OCI-LY7 (cell line): ENCODE measurements around the gene PIGM. TPM values are rescaled to one million over a fixed set of nuclear protein-coding genes. Genes with fewer than 3 reads are reported as not detected.

ENCODE experiments used
- BruUV-seq: library from RNA; stranded (reverse); fragments of 400-500 nt; replicated peaks from 2 replicates; lab custom pipeline; 2021; lab: Mats Ljungman, UMichigan
- CTCF ChIA-PET: fragments of 300-600 bp; sonication (Branson Sonifier 250); formaldehyde crosslinking; loops from one replicate; lab custom pipeline; 2022; ENCODE audit warnings: antibody characterized with exemption; ENCODE audit not compliant: unreplicated experiment; lab: Charles Lee
- POLR2A ChIA-PET: fragments of 300-600 bp; sonication (Branson Sonifier 250); formaldehyde crosslinking; loops from one replicate; lab custom pipeline; 2022; ENCODE audit warnings: antibody characterized with exemption; lab: Charles Lee
- DNase-seq: peaks from one replicate; pipeline ENCODE4 v3.0.0-alpha.2; 2015; ENCODE audit warnings: low spot score
- H2AFZ ChIP-seq: fragments of 200-600 bp; sonication (generic), shearing (Covaris generic); 2 replicates; pipeline ENCODE4 v1.6.1; 2014; ENCODE audit warnings: mild to moderate bottlenecking, antibody characterized with exemption, low read length, moderate library complexity
- H3K27ac ChIP-seq: fragments of 200-600 bp; sonication (generic); 2 replicates; pipeline ENCODE4 v1.5.1; 2014; ENCODE audit warnings: mixed run types, low read depth, mild to moderate bottlenecking, moderate library complexity, low read length, inconsistent platforms; ENCODE audit not compliant: poor library complexity, severe bottlenecking
- H3K36me3 ChIP-seq: fragments of 200-600 bp; sonication (generic); 2 replicates; pipeline ENCODE4 v1.6.1; 2014; ENCODE audit warnings: mild to moderate bottlenecking, antibody characterized with exemption, low read length, moderate library complexity, mixed read lengths; ENCODE audit not compliant: insufficient read depth
- H3K4me1 ChIP-seq: fragments of 200-600 bp; sonication (generic); 2 replicates; pipeline ENCODE4 v1.5.1; 2014; ENCODE audit warnings: mild to moderate bottlenecking, low read length; ENCODE audit not compliant: insufficient read depth, poor library complexity, severe bottlenecking
- H3K4me2 ChIP-seq: fragments of 200-600 bp; sonication (generic); 2 replicates; pipeline ENCODE4 v1.6.1; 2014; ENCODE audit warnings: mild to moderate bottlenecking, low read length
- H3K4me3 ChIP-seq: fragments of 200-600 bp; sonication (generic); 2 replicates; pipeline ENCODE4 v1.5.1; 2014; ENCODE audit warnings: mild to moderate bottlenecking, low read depth, low read length; ENCODE audit not compliant: poor library complexity, severe bottlenecking
- H3K79me2 ChIP-seq: fragments of 200-600 bp; sonication (generic); 2 replicates; pipeline ENCODE4 v1.6.1; 2016; ENCODE audit warnings: low read depth, mild to moderate bottlenecking, low read length, moderate library complexity, mixed read lengths; ENCODE audit not compliant: insufficient read depth
- H3K9me2 ChIP-seq: fragments of 200-600 bp; sonication (generic); 2 replicates; pipeline ENCODE4 v1.6.1; 2016; ENCODE audit warnings: mild to moderate bottlenecking, low read length, mixed read lengths; ENCODE audit not compliant: insufficient read depth
- H3K9me3 ChIP-seq: fragments of 200-600 bp; sonication (generic); 2 replicates; pipeline ENCODE4 v1.6.1; 2014; ENCODE audit warnings: mild to moderate bottlenecking, mixed run types, low read length, mixed read lengths
- H4K20me1 ChIP-seq: fragments of 200-600 bp; sonication (generic); 2 replicates; pipeline ENCODE4 v1.6.1; 2014; ENCODE audit warnings: mild to moderate bottlenecking, antibody characterized with exemption, low read length, moderate library complexity, mixed read lengths; ENCODE audit not compliant: insufficient read depth
- EZH2phosphoT487 ChIP-seq: fragments of 200-600 bp; sonication (generic); IDR thresholded peaks from 2 replicates; pipeline ENCODE4 v1.6.1; 2018; ENCODE audit warnings: low read depth, borderline replicate concordance, mild to moderate bottlenecking, mixed run types, antibody characterized with exemption, low read length, moderate library complexity, mixed read lengths
- intact Hi-C: fragments of 100-400 bp; cut with micrococcal nuclease; formaldehyde crosslinking; loops from one replicate; pipeline ENCODE4 v1.10.0; 2022; ENCODE audit not compliant: unreplicated experiment
- total RNA-seq, 2 experiments: library from RNA; depleted of rRNA in 1 of 2; stranded (reverse); fragments of >200 nt in 1 of 2; shearing (Covaris generic) in 1 of 2; gene quantifications; 2 replicates each; pipeline ENCODE4 v1.2.3, GENCODE V29; 2014 to 2022
- TF ChIP-seq, protein P1 (sequence below): fragments of 200-600 bp; sonication (generic); conservative IDR thresholded peaks from 2 replicates; pipeline ENCODE4 v1.5.1; 2014; ENCODE audit warnings: mild to moderate bottlenecking, antibody characterized with exemption, low read length, moderate library complexity, mixed read lengths

PIGM gene
- total RNA-seq, 2 experiments from 2014 or later = 4.2 to 5.1 TPM

DNA sequence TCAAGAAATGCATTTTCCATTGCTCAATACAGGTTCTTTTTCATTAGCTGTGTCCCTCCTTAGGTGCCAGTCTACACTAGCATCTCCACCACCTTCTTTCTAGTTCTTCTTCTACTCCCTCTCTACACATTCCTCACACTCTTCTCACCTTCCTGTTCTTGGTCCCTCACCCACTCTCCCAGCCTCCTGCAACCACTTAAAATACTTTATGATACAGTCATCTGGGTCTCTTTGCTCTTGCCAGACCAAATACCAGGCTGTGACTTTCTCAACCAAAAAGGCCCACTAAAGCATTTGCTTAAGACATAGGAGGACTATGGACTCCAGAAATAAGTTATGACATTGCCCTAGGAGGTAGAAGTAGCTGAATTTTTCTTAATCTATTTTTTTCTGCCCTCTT, 35.1 kb downstream of the PIGM start:
- Histone ChIP-seq H3K4me2 (no peak overlapping the region), H3K36me3 (no peaks in the 10 kb centered on the region), H4K20me1 (no peaks in the 10 kb centered on the region), H3K9me2 (no peaks in the 10 kb centered on the region), H2AFZ (no peak overlapping the region), H3K4me1 (no peaks in the 10 kb centered on the region), H3K27ac (no peak overlapping the region), H3K79me2 (no peaks in the 10 kb centered on the region), H3K4me3 (no peak overlapping the region), H3K9me3 (no peaks in the 10 kb centered on the region)
- no peak for DNase-seq
- TF ChIP-seq, protein P1, sequence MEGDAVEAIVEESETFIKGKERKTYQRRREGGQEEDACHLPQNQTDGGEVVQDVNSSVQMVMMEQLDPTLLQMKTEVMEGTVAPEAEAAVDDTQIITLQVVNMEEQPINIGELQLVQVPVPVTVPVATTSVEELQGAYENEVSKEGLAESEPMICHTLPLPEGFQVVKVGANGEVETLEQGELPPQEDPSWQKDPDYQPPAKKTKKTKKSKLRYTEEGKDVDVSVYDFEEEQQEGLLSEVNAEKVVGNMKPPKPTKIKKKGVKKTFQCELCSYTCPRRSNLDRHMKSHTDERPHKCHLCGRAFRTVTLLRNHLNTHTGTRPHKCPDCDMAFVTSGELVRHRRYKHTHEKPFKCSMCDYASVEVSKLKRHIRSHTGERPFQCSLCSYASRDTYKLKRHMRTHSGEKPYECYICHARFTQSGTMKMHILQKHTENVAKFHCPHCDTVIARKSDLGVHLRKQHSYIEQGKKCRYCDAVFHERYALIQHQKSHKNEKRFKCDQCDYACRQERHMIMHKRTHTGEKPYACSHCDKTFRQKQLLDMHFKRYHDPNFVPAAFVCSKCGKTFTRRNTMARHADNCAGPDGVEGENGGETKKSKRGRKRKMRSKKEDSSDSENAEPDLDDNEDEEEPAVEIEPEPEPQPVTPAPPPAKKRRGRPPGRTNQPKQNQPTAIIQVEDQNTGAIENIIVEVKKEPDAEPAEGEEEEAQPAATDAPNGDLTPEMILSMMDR = no peak
- no peak for TF ChIP-seq EZH2phosphoT487
- ChIA-PET POLR2A (no interaction called here), CTCF (no interaction called here)
- intact Hi-C loops = no loop called here
- no TSS peak for BruUV-seq

DNA sequence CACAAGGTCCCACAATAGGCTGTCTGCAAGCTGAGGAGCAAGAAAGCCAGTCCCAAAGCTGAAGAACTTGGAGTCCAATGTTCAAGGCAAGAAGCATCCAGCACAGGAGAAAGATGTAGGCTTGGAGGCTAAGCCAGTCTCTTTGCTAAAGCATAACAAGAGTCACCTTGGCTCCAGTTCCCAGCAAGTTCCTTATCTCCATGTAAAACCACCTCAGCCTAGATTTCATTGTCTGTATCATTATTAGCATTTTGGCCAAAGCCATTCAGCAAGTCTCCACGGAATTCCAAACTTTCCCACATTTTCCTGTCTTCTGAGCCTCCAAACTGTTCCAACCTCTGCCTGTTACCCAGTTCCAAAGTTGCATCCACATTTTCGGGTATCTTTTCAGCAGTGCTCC, 36.9 kb downstream of the PIGM start:
- Histone ChIP-seq H3K79me2 (no peaks in the 10 kb centered on the region), H3K4me3 (no peak overlapping the region), H3K4me2 (no peak overlapping the region), H3K27ac (no peak overlapping the region), H4K20me1 (no peaks in the 10 kb centered on the region), H3K9me2 (no peaks in the 10 kb centered on the region), H3K9me3 (no peaks in the 10 kb centered on the region), H3K4me1 (no peaks in the 10 kb centered on the region), H3K36me3 (no peaks in the 10 kb centered on the region), H2AFZ (no peak overlapping the region)
- ChIA-PET CTCF (no interaction called here), POLR2A (no interaction called here)
- intact Hi-C loops = no loop called here
- no peak for TF ChIP-seq EZH2phosphoT487
- TF ChIP-seq, protein P1 = no peak
- no TSS peak for BruUV-seq
- DNase-seq = no peak

DNA sequence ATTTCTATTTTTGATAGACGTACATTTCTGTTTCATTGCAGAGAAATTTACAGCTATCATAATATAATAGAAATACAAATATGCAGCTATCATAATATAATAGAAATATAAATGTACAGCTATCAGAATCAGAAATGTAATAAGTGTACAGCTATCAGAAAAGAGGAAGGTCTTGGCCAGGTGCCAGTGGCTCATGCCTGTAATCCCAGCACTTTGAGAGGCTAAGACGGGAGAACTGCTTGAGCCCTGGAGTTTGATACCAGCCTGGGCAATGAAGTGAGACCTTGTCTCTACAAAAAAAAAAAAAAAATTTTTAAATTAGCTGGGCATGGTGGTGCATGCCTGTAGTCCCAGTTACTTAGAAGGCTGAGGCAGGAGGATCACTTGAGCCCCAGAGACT, 37.9 kb downstream of the PIGM start:
- POLR2A ChIA-PET = interaction anchor here (0.8 kb wide), 1 partner anchor 12 kb away, joined by 3 read pairs; no protein-coding TSS in a partner anchor
- Histone ChIP-seq H3K9me2 (no peaks in the 10 kb centered on the region), H3K79me2 (no peaks in the 10 kb centered on the region), H3K4me2 (no peak overlapping the region), H2AFZ (no peak overlapping the region), H3K36me3 (no peaks in the 10 kb centered on the region), H4K20me1 (no peaks in the 10 kb centered on the region), H3K27ac (no peak overlapping the region), H3K4me3 (no peak overlapping the region), H3K4me1 (no peaks in the 10 kb centered on the region), H3K9me3 (no peaks in the 10 kb centered on the region)
- no peak for DNase-seq
- intact Hi-C loops = no loop called here
- no TSS peak for BruUV-seq
- CTCF ChIA-PET = no interaction called here
- no peak for TF ChIP-seq EZH2phosphoT487
- TF ChIP-seq, protein P1 = no peak
